Measurements from ENCODE around the gene PARD3. TPM values are rescaled to one million over a fixed set of nuclear protein-coding genes. Genes with fewer than 3 reads are reported as not detected.

PARD3 gene
- total RNA-seq, 1 donor, result 4.8 TPM

DNA sequence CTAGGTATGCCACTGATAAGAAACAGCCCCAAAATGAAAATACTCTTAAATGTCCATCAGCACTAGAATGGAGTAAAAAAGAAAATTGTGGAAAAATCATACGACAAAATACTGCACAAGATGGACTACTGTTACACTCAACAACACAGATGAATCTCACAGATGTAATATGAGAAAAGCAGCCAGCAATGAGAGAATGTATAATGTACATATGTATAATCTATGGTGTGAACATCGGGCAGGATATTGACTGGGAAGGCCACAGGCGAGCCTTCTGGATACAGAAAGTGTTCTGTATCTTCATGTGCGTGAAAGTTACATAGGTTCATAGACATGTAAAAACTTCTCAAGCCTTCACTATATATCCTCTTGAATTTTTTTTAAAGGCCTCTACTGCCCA lies 212.6 kb downstream of the PARD3 start:
- Histone ChIP-seq H3K27me3 (ENCODE audit: insufficient read depth, low read length) (no peaks in the 10 kb centered on the region), H3K4me3 (ENCODE audit: low read length) (no peak overlapping the region), H3K4me1 (ENCODE audit: insufficient read depth, low read length) (no peaks in the 10 kb centered on the region), H3K9me3 (ENCODE audit: low read depth, low read length) (no peaks in the 10 kb centered on the region)

GRCh38 chr10:34601691-34602090 lies 213.4 kb downstream of the PARD3 start:
- no peaks in the 10 kb centered on the region for H3K27me3 ChIP-seq (ENCODE audit: insufficient read depth, low read length)
- H3K4me3 ChIP-seq (ENCODE audit: low read length), result no peak overlapping the region
- H3K9me3 ChIP-seq (ENCODE audit: low read depth, low read length), result no peaks in the 10 kb centered on the region
- H3K4me1 ChIP-seq (ENCODE audit: insufficient read depth, low read length), result no peaks in the 10 kb centered on the region

- Histone ChIP-seq H3K4me1 (ENCODE audit: insufficient read depth, low read length) (no peaks in the 10 kb centered on the region), H3K4me3 (ENCODE audit: low read length) (no peak overlapping the region), H3K27me3 (ENCODE audit: insufficient read depth, low read length) (peaks cover 3% of the 10 kb centered on the region), H3K9me3 (ENCODE audit: low read depth, low read length) (no peaks in the 10 kb centered on the region)
Observed at GRCh38 chr10:34599026-34599795, 215.9 kb downstream of the PARD3 start.

DNA sequence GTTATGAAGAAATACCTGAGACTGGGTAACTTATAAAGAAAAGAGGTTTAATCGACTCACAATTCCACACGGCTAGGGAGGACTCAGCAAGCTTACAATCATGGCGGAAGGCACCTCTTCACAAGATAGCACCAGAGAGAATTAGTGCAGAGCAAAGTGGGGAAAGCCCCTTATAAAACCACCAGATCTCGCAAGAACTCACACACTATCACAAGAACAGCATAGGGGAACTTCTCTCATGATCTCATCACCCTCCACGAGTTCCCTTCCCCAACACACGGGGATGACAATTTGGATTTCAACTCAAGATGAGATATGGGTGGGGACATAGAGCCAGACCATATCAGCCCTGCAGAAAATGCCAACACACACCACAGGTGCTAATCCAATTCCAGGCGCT lies 218.7 kb downstream of the PARD3 start:
- Histone ChIP-seq H3K4me1 (ENCODE audit: insufficient read depth, low read length) (no peaks in the 10 kb centered on the region), H3K27me3 (ENCODE audit: insufficient read depth, low read length) (peaks cover 3% of the 10 kb centered on the region), H3K4me3 (ENCODE audit: low read length) (no peak overlapping the region), H3K9me3 (ENCODE audit: low read depth, low read length) (no peaks in the 10 kb centered on the region)

- Histone ChIP-seq H3K27me3 (ENCODE audit: insufficient read depth, low read length) (peaks cover 3% of the 10 kb centered on the region), H3K9me3 (ENCODE audit: low read depth, low read length) (no peaks in the 10 kb centered on the region), H3K4me1 (ENCODE audit: insufficient read depth, low read length) (no peaks in the 10 kb centered on the region), H3K4me3 (ENCODE audit: low read length) (no peak overlapping the region)
Observed at GRCh38 chr10:34593930-34594329, 221.2 kb downstream of the PARD3 start.

GRCh38 chr10:34593374-34593890 lies 221.7 kb downstream of the PARD3 start:
- Histone ChIP-seq H3K4me1 (ENCODE audit: insufficient read depth, low read length) (no peaks in the 10 kb centered on the region), H3K9me3 (ENCODE audit: low read depth, low read length) (no peaks in the 10 kb centered on the region), H3K4me3 (ENCODE audit: low read length) (no peak overlapping the region), H3K27me3 (ENCODE audit: insufficient read depth, low read length) (peaks cover 3% of the 10 kb centered on the region)

DNA sequence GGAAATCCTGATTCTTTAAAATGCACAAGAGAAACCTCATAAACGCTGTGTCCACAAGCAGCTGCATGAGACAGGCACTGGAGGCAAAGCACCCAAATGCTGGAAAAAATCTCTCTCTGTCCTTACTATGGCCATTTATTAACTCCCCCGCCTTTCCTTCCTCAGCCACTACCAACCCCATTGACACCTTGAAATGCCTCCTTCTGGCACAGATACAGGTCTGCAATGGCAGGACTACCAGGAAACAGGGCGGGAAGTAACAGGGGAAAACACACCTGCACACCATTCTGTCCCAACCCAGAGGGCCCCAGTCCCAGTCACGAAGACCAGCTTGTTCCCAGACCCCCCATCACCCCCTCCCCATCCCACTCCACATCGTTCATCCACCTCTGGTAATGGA lies 224.3 kb downstream of the PARD3 start:
- H3K4me1 ChIP-seq (ENCODE audit: insufficient read depth, low read length), result no peaks in the 10 kb centered on the region
- H3K27me3 ChIP-seq (ENCODE audit: insufficient read depth, low read length), result peaks cover 3% of the 10 kb centered on the region
- no peaks in the 10 kb centered on the region for H3K9me3 ChIP-seq (ENCODE audit: low read depth, low read length)
- no peak overlapping the region for H3K4me3 ChIP-seq (ENCODE audit: low read length)

GRCh38 chr10:34589275-34589674 lies 225.8 kb downstream of the PARD3 start:
- Histone ChIP-seq H3K4me1 (ENCODE audit: insufficient read depth, low read length) (no peaks in the 10 kb centered on the region), H3K27me3 (ENCODE audit: insufficient read depth, low read length) (no peaks in the 10 kb centered on the region), H3K4me3 (ENCODE audit: low read length) (no peak overlapping the region), H3K9me3 (ENCODE audit: low read depth, low read length) (no peaks in the 10 kb centered on the region)

- Histone ChIP-seq H3K9me3 (ENCODE audit: low read depth, low read length) (no peaks in the 10 kb centered on the region), H3K4me1 (ENCODE audit: insufficient read depth, low read length) (no peaks in the 10 kb centered on the region)
Observed at GRCh38 chr10:34587680-34588019, 227.4 kb downstream of the PARD3 start.

GRCh38 chr10:34587002-34587679 lies 228.0 kb downstream of the PARD3 start:
- Histone ChIP-seq H3K9me3 (ENCODE audit: low read depth, low read length) (no peaks in the 10 kb centered on the region), H3K4me1 (ENCODE audit: insufficient read depth, low read length) (no peaks in the 10 kb centered on the region), H3K4me3 (ENCODE audit: low read length) (no peak overlapping the region), H3K27me3 (ENCODE audit: insufficient read depth, low read length) (no peaks in the 10 kb centered on the region)

More at GRCh38 chr10:34587680-34588019, 227.4 kb downstream of the PARD3 start:
- H3K4me3 ChIP-seq (ENCODE audit: low read length), result no peak overlapping the region
- no peaks in the 10 kb centered on the region for H3K27me3 ChIP-seq (ENCODE audit: insufficient read depth, low read length)

GRCh38 chr10:34585422-34586112 lies 229.5 kb downstream of the PARD3 start:
- H3K27me3 ChIP-seq (ENCODE audit: insufficient read depth, low read length), result no peaks in the 10 kb centered on the region
- no peak overlapping the region for H3K4me3 ChIP-seq (ENCODE audit: low read length)
- no peaks in the 10 kb centered on the region for H3K4me1 ChIP-seq (ENCODE audit: insufficient read depth, low read length)
- H3K9me3 ChIP-seq (ENCODE audit: low read depth, low read length), result no peaks in the 10 kb centered on the region

GRCh38 chr10:34584164-34584563 lies 230.9 kb downstream of the PARD3 start:
- Histone ChIP-seq H3K9me3 (ENCODE audit: low read depth, low read length) (no peaks in the 10 kb centered on the region), H3K4me1 (ENCODE audit: insufficient read depth, low read length) (no peaks in the 10 kb centered on the region), H3K27me3 (ENCODE audit: insufficient read depth, low read length) (no peaks in the 10 kb centered on the region), H3K4me3 (ENCODE audit: low read length) (no peak overlapping the region)

- Histone ChIP-seq H3K9me3 (ENCODE audit: low read depth, low read length) (no peaks in the 10 kb centered on the region), H3K4me3 (ENCODE audit: low read length) (no peak overlapping the region), H3K4me1 (ENCODE audit: insufficient read depth, low read length) (no peaks in the 10 kb centered on the region), H3K27me3 (ENCODE audit: insufficient read depth, low read length) (no peaks in the 10 kb centered on the region)
Observed at GRCh38 chr10:34581801-34582532, 233.1 kb downstream of the PARD3 start.

GRCh38 chr10:34580643-34581042 lies 234.5 kb downstream of the PARD3 start:
- Histone ChIP-seq H3K4me3 (ENCODE audit: low read length) (no peak overlapping the region), H3K9me3 (ENCODE audit: low read depth, low read length) (no peaks in the 10 kb centered on the region), H3K4me1 (ENCODE audit: insufficient read depth, low read length) (no peaks in the 10 kb centered on the region), H3K27me3 (ENCODE audit: insufficient read depth, low read length) (no peaks in the 10 kb centered on the region)

DNA sequence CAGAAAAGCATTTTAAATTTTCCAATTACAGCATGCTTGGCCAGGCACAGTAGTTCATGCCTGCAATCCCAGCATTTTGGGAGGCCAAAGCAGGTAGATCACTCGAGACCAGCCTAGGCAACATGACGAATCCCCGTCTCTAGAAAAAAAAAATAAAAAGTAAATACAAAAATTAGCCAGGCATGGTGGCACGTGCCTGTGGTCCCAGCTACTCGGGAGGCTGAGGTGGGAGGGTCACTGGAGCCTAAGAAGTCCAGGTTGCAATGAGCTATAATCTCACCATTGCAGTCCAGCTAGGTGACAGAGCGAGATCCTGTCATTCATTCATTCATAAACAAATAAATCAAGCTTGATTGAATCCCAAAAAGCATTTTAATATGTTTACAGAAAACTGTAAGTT lies 234.9 kb downstream of the PARD3 start:
- no peaks in the 10 kb centered on the region for H3K4me1 ChIP-seq (ENCODE audit: insufficient read depth, low read length)
- no peaks in the 10 kb centered on the region for H3K9me3 ChIP-seq (ENCODE audit: low read depth, low read length)
- no peaks in the 10 kb centered on the region for H3K27me3 ChIP-seq (ENCODE audit: insufficient read depth, low read length)
- no peak overlapping the region for H3K4me3 ChIP-seq (ENCODE audit: low read length)

Measured in mononuclear cell (primary cell).